ENCODE results near the gene PTPRG.

DNA sequence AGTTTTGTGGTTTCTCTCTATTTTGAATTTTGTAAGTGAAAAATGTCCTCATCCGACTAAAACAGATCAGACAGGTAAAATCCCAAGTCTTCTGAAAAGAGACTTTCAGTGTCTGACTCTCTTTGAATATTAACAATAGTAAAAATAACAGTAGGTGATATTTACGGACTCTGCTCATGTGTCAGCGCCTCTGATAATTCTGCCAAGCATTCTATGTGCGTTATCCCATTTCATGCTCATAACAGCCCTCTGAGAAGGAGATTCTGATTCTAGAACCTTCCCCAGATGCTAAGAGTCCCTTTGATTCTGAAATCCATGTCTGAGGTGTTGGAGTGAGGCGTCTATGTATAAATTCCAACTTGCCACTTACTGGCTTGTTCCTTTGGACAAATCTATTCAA is 529.1 kb downstream of the PTPRG start:
- TF ChIP-seq POLR2A (IDR thresholded peaks at IDR 0.05; ENCODE audit: low read length) (no peak), GATA1 (IDR thresholded peaks at IDR 0.05; ENCODE audit: low read depth, low read length) (no peak)
